Activated CD4-positive, alpha-beta T cell treated with anti-CD3 and anti-CD28 coated beads, Interleukin-2, amount 10 ng/mL, durations not matched to agents 24 days and 14 days (primary cell): ENCODE measurements around the gene KIT. TPM values are rescaled to one million over a fixed set of nuclear protein-coding genes. Genes with fewer than 3 reads are reported as not detected.
"Not testable (repeated sequence)": the region's sequence is repeated elsewhere in the genome, so short reads cannot be mapped to it uniquely, and the experiment has no call there.

Source experiments
- DNase-seq: peaks from one replicate; pipeline ENCODE4 v3.0.0; 2022
- H3K27ac Mint-ChIP-seq: one replicate; pipeline ENCODE4 v1.8.0; 2022; ENCODE audit warnings: mild to moderate bottlenecking, mixed read lengths
- H3K27me3 Mint-ChIP-seq: one replicate; pipeline ENCODE4 v1.8.0; 2022; ENCODE audit warnings: mixed read lengths
- H3K36me3 Mint-ChIP-seq: one replicate; pipeline ENCODE4 v1.8.0; 2022; ENCODE audit warnings: low read depth, mild to moderate bottlenecking, mixed read lengths
- H3K4me1 Mint-ChIP-seq: one replicate; pipeline ENCODE4 v1.8.0; 2021; ENCODE audit warnings: mixed read lengths
- H3K4me3 Mint-ChIP-seq: one replicate; pipeline ENCODE4 v1.8.0; 2022; ENCODE audit warnings: mild to moderate bottlenecking, moderate library complexity, mixed read lengths
- H3K9me3 Mint-ChIP-seq: one replicate; pipeline ENCODE4 v1.8.0; 2021; ENCODE audit warnings: mixed read lengths
- intact Hi-C: fragments of 100-400 bp; cut with micrococcal nuclease; formaldehyde crosslinking; loops from one replicate; pipeline ENCODE4 v1.15.1; 2023
- total RNA-seq: library from RNA; stranded (reverse); gene quantifications from 2 replicates; pipeline ENCODE4 v1.2.3, GENCODE V29; 2022

The KIT gene
- total RNA-seq: 0.12 and 0.36 TPM in 2 replicates

- intact Hi-C loops: loop anchor here (5.0 kb wide), 3 partner anchors 280 to 425 kb away; no protein-coding TSS in a partner anchor
- H3K36me3 Mint-ChIP-seq: no peaks in the 10 kb centered on the region
- DNase-seq: peak; percentile 58
- H3K9me3 Mint-ChIP-seq: no peaks in the 10 kb centered on the region
- no peak within 1 kb of the TSS for H3K27ac Mint-ChIP-seq
- peaks cover 68% of the 10 kb centered on the region for H3K27me3 Mint-ChIP-seq
- peak within 1 kb of the TSS; percentile 81 for H3K4me3 Mint-ChIP-seq
- H3K4me1 Mint-ChIP-seq: peaks cover 13% of the 10 kb centered on the region
These were observed at the start of gene KIT for GRCh38 chr4:54657551-54658251. TSS of gene KIT (plus strand) at chr4:54657957. CDS start at chr4:54658015, 58 bp downstream.

GRCh38 chr4:54609310-54609709, 48.4 kb upstream of the KIT start:
- H3K4me3 Mint-ChIP-seq: no peak overlapping the region
- no peaks in the 10 kb centered on the region for H3K36me3 Mint-ChIP-seq
- H3K27ac Mint-ChIP-seq: no peak overlapping the region
- H3K9me3 Mint-ChIP-seq: peaks cover 3% of the 10 kb centered on the region
- H3K27me3 Mint-ChIP-seq: no peaks in the 10 kb centered on the region
- intact Hi-C loops: no loop called here
- DNase-seq: no peak
- no peaks in the 10 kb centered on the region for H3K4me1 Mint-ChIP-seq

- intact Hi-C loops: no loop called here
- no peak for DNase-seq
- no peaks in the 10 kb centered on the region for H3K36me3 Mint-ChIP-seq
- no peak overlapping the region for H3K4me3 Mint-ChIP-seq
- peaks cover 2% of the 10 kb centered on the region for H3K27me3 Mint-ChIP-seq
- no peaks in the 10 kb centered on the region for H3K4me1 Mint-ChIP-seq
- H3K27ac Mint-ChIP-seq: no peak overlapping the region
- no peaks in the 10 kb centered on the region for H3K9me3 Mint-ChIP-seq
These were observed 43.6 kb upstream of the KIT start for GRCh38 chr4:54614149-54614548.

GRCh38 chr4:54620773-54621172, 37.0 kb upstream of the KIT start:
- no peaks in the 10 kb centered on the region for H3K4me1 Mint-ChIP-seq
- no peaks in the 10 kb centered on the region for H3K36me3 Mint-ChIP-seq
- no peaks in the 10 kb centered on the region for H3K9me3 Mint-ChIP-seq
- intact Hi-C loops: no loop called here
- H3K27me3 Mint-ChIP-seq: peaks cover 2% of the 10 kb centered on the region
- no peak for DNase-seq
- H3K27ac Mint-ChIP-seq: no peak overlapping the region
- H3K4me3 Mint-ChIP-seq: no peak overlapping the region

GRCh38 chr4:54625391-54625790, 32.4 kb upstream of the KIT start:
- Mint-ChIP-seq H3K36me3 (no peaks in the 10 kb centered on the region), H3K9me3 (no peaks in the 10 kb centered on the region), H3K4me1 (no peaks in the 10 kb centered on the region), H3K4me3 (no peak overlapping the region), H3K27me3 (peaks cover 2% of the 10 kb centered on the region), H3K27ac (no peak overlapping the region)
- intact Hi-C loops: no loop called here
- no peak for DNase-seq

- H3K27ac Mint-ChIP-seq: no peak overlapping the region
- intact Hi-C loops: no loop called here
- no peak overlapping the region for H3K4me3 Mint-ChIP-seq
These were observed 31.6 kb upstream of the KIT start for GRCh38 chr4:54626113-54626512.

GRCh38 chr4:54632537-54632936, 25.2 kb upstream of the KIT start:
- intact Hi-C loops: no loop called here
- Mint-ChIP-seq H3K27ac (no peak overlapping the region), H3K4me1 (no peaks in the 10 kb centered on the region), H3K9me3 (no peaks in the 10 kb centered on the region), H3K36me3 (no peaks in the 10 kb centered on the region), H3K27me3 (no peaks in the 10 kb centered on the region), H3K4me3 (no peak overlapping the region)
- no peak for DNase-seq

More at GRCh38 chr4:54626113-54626512, 31.6 kb upstream of the KIT start:
- H3K9me3 Mint-ChIP-seq: no peaks in the 10 kb centered on the region
- no peaks in the 10 kb centered on the region for H3K36me3 Mint-ChIP-seq
- H3K4me1 Mint-ChIP-seq: no peaks in the 10 kb centered on the region
- no peak for DNase-seq
- peaks cover 2% of the 10 kb centered on the region for H3K27me3 Mint-ChIP-seq

GRCh38 chr4:54633102-54633740, 24.5 kb upstream of the KIT start:
- H3K36me3 Mint-ChIP-seq, H3K27ac Mint-ChIP-seq, H3K9me3 Mint-ChIP-seq, intact Hi-C loops, DNase-seq, H3K27me3 Mint-ChIP-seq, H3K4me1 Mint-ChIP-seq, H3K4me3 Mint-ChIP-seq: not testable (repeated sequence)

GRCh38 chr4:54635318-54635717, 22.4 kb upstream of the KIT start:
- H3K4me3 Mint-ChIP-seq: no peak overlapping the region
- H3K36me3 Mint-ChIP-seq: no peaks in the 10 kb centered on the region
- intact Hi-C loops: no loop called here
- no peaks in the 10 kb centered on the region for H3K9me3 Mint-ChIP-seq
- H3K4me1 Mint-ChIP-seq: no peaks in the 10 kb centered on the region
- no peak for DNase-seq
- H3K27ac Mint-ChIP-seq: no peak overlapping the region
- no peaks in the 10 kb centered on the region for H3K27me3 Mint-ChIP-seq

- Mint-ChIP-seq H3K9me3 (no peaks in the 10 kb centered on the region), H3K36me3 (no peaks in the 10 kb centered on the region), H3K27ac (no peak overlapping the region), H3K4me1 (peaks cover 3% of the 10 kb centered on the region), H3K4me3 (no peak overlapping the region), H3K27me3 (no peaks in the 10 kb centered on the region)
- no peak for DNase-seq
- intact Hi-C loops: no loop called here
These were observed 20.4 kb upstream of the KIT start for GRCh38 chr4:54637325-54637724.

- H3K4me1 Mint-ChIP-seq, H3K27me3 Mint-ChIP-seq, H3K9me3 Mint-ChIP-seq, H3K4me3 Mint-ChIP-seq, DNase-seq, H3K36me3 Mint-ChIP-seq, H3K27ac Mint-ChIP-seq, intact Hi-C loops: not testable (repeated sequence)
These were observed 16.7 kb upstream of the KIT start for GRCh38 chr4:54641101-54641500.

GRCh38 chr4:54643172-54643571, 14.6 kb upstream of the KIT start:
- H3K27me3 Mint-ChIP-seq: no peaks in the 10 kb centered on the region
- H3K9me3 Mint-ChIP-seq: no peaks in the 10 kb centered on the region
- no peaks in the 10 kb centered on the region for H3K36me3 Mint-ChIP-seq
- H3K4me3 Mint-ChIP-seq: no peak overlapping the region
- H3K27ac Mint-ChIP-seq: no peak overlapping the region
- no peak for DNase-seq
- intact Hi-C loops: no loop called here
- H3K4me1 Mint-ChIP-seq: peaks cover 3% of the 10 kb centered on the region

- peaks cover 3% of the 10 kb centered on the region for H3K4me1 Mint-ChIP-seq
- H3K27ac Mint-ChIP-seq: no peak overlapping the region
- intact Hi-C loops: no loop called here
- no peak for DNase-seq
- no peak overlapping the region for H3K4me3 Mint-ChIP-seq
- H3K9me3 Mint-ChIP-seq: no peaks in the 10 kb centered on the region
- H3K36me3 Mint-ChIP-seq: no peaks in the 10 kb centered on the region
- H3K27me3 Mint-ChIP-seq: no peaks in the 10 kb centered on the region
These were observed 13.6 kb upstream of the KIT start for GRCh38 chr4:54643958-54644751.

- H3K27ac Mint-ChIP-seq: no peak overlapping the region
- H3K9me3 Mint-ChIP-seq: no peaks in the 10 kb centered on the region
- intact Hi-C loops: no loop called here
- no peaks in the 10 kb centered on the region for H3K36me3 Mint-ChIP-seq
- H3K4me1 Mint-ChIP-seq: no peaks in the 10 kb centered on the region
- DNase-seq: no peak
- H3K27me3 Mint-ChIP-seq: no peaks in the 10 kb centered on the region
- H3K4me3 Mint-ChIP-seq: no peak overlapping the region
These were observed 11.9 kb upstream of the KIT start for GRCh38 chr4:54645830-54646229.
